Measurements from ENCODE around the gene ENPP7.

Gene ENPP7

DNA sequence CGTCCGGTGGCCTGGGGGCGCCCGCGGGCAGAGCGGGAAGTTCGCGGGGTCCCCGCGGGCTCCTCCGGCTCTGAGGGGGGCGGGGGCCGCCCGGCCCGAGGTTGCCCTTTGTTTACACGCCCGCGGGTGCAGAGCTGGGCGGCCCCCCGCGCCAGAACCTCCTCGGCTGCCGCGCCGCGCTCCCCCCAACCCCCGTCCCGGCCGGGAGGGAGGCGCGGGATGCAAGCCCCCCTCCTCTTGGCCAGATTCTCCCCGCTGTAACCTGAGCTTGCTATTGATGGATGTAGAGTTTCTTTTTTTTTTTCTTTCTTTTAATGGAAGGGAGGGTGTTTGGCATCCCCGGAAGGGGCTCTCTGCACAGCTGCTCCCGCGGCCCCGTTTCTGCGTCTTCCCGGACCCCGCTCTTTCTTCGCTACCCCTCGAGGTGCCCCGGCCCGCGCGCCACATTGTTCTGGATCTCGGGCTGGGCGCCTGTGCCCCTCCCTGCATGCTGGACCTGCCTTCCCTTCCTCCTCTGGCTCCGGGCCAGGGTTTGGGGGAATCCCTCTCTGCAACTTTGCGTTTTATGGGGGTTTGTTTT lies 47.9 kb downstream of the ENPP7 start:
- DNase-seq = no peak

GRCh38 chr17:79779084-79779529 lies 48.4 kb downstream of the ENPP7 start:
- DNase-seq = no peak

- no peak for DNase-seq
Observed at GRCh38 chr17:79779661-79780365, 49.1 kb downstream of the ENPP7 start.

DNA sequence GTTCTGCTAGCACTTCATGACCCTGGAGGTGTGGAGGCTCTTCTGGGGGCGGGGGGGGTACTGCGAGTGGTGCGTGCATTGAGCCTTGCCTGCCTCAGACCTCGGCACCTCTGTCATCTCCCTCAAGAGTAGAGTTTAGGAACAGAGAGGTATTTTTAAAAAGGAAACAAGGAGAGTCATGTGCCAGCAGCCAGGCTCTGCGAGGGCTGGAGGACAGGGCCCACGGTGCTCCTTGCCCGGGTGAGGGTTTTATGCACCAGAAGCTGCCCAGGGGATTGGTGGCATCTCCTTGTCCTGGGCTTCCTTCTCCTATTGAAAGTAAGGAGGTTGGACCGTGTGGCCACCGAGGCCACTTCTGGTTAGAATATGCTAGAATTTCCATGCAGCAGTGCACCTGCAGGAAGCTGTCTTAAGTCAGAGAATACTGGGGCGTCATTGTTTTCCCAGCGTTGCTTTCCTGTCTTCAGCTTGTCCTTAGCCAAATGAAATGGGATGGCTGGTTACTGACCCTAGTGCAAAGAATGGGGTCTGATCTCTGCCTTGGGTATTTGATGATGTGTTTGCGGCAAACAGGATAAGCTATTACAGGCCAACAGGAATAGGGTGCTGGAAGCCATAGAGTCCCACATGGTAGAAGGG lies 50.4 kb downstream of the ENPP7 start:
- no peak for DNase-seq

DNA sequence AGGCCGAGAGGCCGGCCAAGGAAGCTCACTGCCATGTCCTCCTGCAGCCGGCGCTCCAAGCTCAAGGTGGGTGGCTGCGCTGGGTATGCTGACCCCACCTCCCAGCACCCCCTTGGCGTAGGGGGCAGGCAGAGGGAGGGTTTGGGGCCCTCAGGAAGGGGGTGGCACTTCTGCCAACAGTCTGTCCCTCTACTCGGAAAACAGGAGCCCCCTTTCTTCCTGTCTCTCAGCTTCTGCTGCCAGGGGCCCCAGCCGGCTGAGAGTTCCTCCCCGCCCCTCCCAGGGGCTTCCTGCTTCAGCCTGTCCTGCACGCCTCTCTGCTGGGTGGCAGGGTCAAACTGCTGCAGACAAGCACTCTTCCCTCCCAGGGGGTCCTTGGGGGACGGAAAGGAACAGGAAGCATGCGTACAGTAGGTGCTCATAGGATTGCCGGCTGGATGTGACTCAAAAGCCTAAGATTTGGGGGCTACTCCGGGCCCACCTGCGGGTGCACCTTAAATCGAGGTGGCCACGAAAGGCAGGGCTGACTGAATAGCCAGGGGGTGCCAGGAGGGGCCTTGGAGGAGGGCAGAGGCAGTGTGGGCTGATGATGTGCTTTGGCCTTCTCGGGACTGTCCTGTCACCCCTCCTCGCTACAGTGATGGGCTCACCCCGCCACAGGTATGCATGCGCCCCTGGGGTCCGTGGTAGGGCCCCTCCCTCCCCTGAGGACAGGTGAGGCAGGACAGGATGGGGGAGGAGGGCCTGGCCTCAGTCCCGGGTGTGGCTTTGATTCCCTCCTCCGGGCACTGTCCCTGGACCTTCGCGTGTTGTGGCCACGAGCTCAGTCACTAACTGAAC lies 51.2 kb downstream of the ENPP7 start:
- no peak for DNase-seq

DNA sequence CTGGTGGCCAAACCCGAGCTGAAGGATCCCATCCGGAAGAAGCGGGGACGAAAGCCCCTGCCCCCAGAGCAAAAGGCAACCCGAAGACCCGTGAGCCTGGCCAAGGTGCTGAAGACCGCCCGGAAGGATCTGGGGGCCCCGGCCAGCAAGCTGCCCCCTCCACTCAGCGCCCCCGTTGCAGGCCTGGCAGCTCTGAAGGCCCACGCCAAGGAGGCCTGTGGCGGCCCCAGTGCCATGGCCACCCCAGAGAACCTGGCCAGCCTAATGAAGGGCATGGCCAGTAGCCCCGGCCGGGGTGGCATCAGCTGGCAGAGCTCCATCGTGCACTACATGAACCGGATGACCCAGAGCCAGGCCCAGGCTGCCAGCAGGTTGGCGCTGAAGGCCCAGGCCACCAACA lies 53.1 kb downstream of the ENPP7 start:
- no peak for DNase-seq

- DNase-seq = no peak
Observed at GRCh38 chr17:79784353-79785016, 53.7 kb downstream of the ENPP7 start.

DNA sequence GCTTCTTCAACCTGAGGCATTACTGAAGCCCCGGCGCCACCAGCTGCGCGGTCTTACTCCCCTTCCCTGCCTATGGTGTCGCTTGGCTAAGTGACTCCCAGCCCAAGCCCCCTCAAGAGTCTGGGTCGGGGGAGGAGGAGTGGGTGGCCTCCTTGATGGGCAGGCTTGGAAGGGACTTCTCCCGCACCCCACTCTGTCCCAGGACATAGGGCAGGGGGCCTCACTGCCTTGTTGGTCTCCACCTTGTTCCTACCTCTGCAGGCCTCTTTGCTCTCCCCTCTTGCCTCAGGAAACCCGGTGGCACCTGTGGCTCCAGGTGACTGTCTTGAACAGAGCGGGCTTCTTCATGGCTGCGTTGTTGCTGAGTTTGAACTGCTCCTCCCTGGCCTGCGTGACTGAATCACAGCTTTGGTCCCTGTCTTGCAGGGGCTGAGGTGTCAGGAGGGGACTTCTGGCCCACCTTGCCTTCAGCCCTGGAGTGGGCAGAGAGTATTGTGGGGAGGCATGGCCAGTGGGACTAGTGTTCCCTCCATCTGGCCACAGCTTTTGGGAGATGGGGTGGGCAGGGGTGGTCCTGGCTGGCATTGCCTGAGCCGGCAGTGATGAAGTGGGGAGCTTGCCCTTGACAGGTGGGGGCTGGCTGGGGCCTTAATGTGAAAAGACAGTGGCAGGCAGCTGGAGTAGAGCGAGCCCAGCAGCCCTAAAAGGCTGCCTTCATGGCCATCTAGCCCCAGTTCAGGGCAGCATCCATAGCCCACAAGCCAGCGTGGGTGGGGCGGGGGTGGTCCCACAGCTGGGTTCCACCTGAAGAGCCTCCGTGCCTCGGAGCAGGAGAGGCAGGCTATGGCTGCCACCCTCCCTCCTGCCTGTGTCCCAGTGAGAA lies 54.5 kb downstream of the ENPP7 start:
- DNase-seq = no peak

DNA sequence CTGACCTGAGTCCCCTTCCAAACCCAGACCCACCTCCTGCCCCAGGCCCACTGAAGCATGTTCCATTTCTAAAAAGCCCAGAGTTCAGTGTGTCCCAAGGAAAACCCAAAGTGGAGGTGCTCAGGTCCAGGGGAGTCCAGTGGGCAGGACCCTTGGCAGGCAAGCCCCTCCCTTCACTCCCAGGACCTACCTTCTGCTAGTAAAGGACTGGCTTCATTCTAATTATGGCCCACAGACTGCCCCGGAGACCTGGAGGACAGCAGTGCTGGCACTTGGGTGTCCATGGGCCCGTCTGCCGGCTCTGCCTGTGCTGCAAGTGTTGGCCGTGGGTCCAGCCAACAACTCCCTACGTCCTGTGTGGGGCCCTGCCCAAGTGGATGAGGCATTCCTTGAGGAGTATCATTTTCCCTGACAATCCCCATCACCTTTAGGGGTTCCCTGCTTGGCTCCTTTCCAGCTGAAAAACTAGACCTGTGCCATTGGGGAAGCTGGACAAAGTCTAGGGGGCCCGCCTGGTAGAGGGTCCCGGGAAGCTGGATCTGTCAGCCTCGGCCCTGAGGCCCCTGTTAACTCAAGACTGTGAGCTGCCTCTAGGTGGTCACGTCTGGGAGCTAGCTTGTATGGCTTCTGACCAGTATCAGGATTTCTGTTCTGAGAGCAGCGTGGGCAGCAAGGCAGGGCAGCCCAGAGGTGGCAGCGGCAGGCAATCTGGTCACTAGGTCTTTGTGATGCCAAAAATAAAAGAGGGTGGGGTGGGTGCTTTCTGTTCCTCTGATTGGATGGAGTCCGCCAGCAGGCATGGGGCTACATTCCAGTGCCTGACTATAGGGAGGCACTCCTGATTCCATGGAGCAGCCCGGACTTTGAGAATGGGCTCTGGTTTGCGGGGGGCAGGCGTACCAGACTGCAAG lies 55.4 kb downstream of the ENPP7 start:
- DNase-seq = no peak

- DNase-seq = no peak
Observed at GRCh38 chr17:79786930-79787643, 56.3 kb downstream of the ENPP7 start.

GRCh38 chr17:79788455-79788854 lies 57.7 kb downstream of the ENPP7 start:
- DNase-seq = no peak

GRCh38 chr17:79788989-79789942 lies 58.5 kb downstream of the ENPP7 start:
- no peak for DNase-seq

- no peak for DNase-seq
Observed at GRCh38 chr17:79789943-79790804, 59.4 kb downstream of the ENPP7 start.

GRCh38 chr17:79790805-79791734 lies 60.3 kb downstream of the ENPP7 start:
- no peak for DNase-seq

- no peak for DNase-seq
Observed at GRCh38 chr17:79791735-79792161, 61.0 kb downstream of the ENPP7 start.
